H9 (cell line): ENCODE data around the gene TESK2. TPM values are rescaled to one million over a fixed set of nuclear protein-coding genes. Genes with fewer than 3 reads are reported as not detected.

Experiments
- DNase-seq: peaks from one replicate; pipeline ENCODE4 v3.0.0-alpha.2; 2017
- H2AFZ ChIP-seq: one replicate; pipeline ENCODE4 v1.6.1; 2013; ENCODE audit warnings: mild to moderate bottlenecking, low read length, control low read depth, moderate library complexity
- H2AK5ac ChIP-seq: 2 replicates; pipeline ENCODE4 v1.6.1; 2013; ENCODE audit warnings: low read length, control low read depth, mixed read lengths; ENCODE audit not compliant: insufficient read length
- H2BK120ac ChIP-seq: one replicate; pipeline ENCODE4 v1.6.1; 2013; ENCODE audit warnings: low read depth, mild to moderate bottlenecking, low read length, control low read depth, inconsistent platforms; ENCODE audit not compliant: poor library complexity, severe bottlenecking
- H2BK12ac ChIP-seq: 2 replicates; pipeline ENCODE4 v1.6.1; 2013; ENCODE audit warnings: low read length, control low read depth, mixed read lengths, low read depth; ENCODE audit not compliant: insufficient read length
- H2BK15ac ChIP-seq: 2 replicates; pipeline ENCODE4 v1.6.1; 2013; ENCODE audit warnings: low read depth, low read length, control low read depth
- H2BK20ac ChIP-seq: one replicate; pipeline ENCODE4 v1.6.1; 2013; ENCODE audit warnings: low read depth, mild to moderate bottlenecking, low read length, control low read depth, inconsistent platforms; ENCODE audit not compliant: poor library complexity, severe bottlenecking
- H2BK5ac ChIP-seq: 2 replicates; pipeline ENCODE4 v1.6.1; 2013; ENCODE audit warnings: low read length, control low read depth, mixed read lengths; ENCODE audit not compliant: insufficient read length
- H3K14ac ChIP-seq: 2 replicates; pipeline ENCODE4 v1.6.1; 2013; ENCODE audit warnings: low read length, control low read depth; ENCODE audit not compliant: insufficient read depth
- H3K18ac ChIP-seq: 2 replicates; pipeline ENCODE4 v1.6.1; 2013; ENCODE audit warnings: low read depth, mild to moderate bottlenecking, mixed read lengths, low read length, control low read depth; ENCODE audit not compliant: insufficient read length
- H3K23ac ChIP-seq: 2 replicates; pipeline ENCODE4 v1.6.1; 2013; ENCODE audit warnings: low read length, control low read depth, mixed read lengths, low read depth; ENCODE audit not compliant: insufficient read length
- H3K23me2 ChIP-seq: 2 replicates; pipeline ENCODE4 v1.6.1; 2013; ENCODE audit warnings: low read depth, mild to moderate bottlenecking, mixed read lengths, low read length, control low read depth; ENCODE audit not compliant: insufficient read length, poor library complexity, severe bottlenecking
- H3K27ac ChIP-seq: 2 replicates; pipeline ENCODE4 v1.5.1; 2013; ENCODE audit warnings: low read length, control low read depth, mixed read lengths, low read depth; ENCODE audit not compliant: insufficient read length
- H3K27me3 ChIP-seq: 2 replicates; pipeline ENCODE4 v1.6.1; 2013; ENCODE audit warnings: low read length, control low read depth, inconsistent platforms; ENCODE audit not compliant: insufficient read depth
- H3K4ac ChIP-seq: 2 replicates; pipeline ENCODE4 v1.6.1; 2013; ENCODE audit warnings: low read depth, mild to moderate bottlenecking, control low read depth, inconsistent platforms, low read length, moderate library complexity
- H3K4me1 ChIP-seq: 2 replicates; pipeline ENCODE4 v1.6.1; 2013; ENCODE audit warnings: low read length, control low read depth, inconsistent platforms; ENCODE audit not compliant: insufficient read depth
- H3K4me2 ChIP-seq: 2 replicates; pipeline ENCODE4 v1.6.1; 2013; ENCODE audit warnings: low read length, control low read depth, mixed read lengths; ENCODE audit not compliant: insufficient read length, insufficient read depth
- H3K56ac ChIP-seq: 2 replicates; pipeline ENCODE4 v1.6.1; 2013; ENCODE audit warnings: low read depth, mild to moderate bottlenecking, mixed read lengths, low read length, control low read depth; ENCODE audit not compliant: insufficient read length
- H3K79me1 ChIP-seq: 2 replicates; pipeline ENCODE4 v1.6.1; 2013; ENCODE audit warnings: low read depth, mild to moderate bottlenecking, moderate library complexity, low read length, control low read depth, inconsistent platforms; ENCODE audit not compliant: insufficient read depth, poor library complexity, severe bottlenecking
- H3K79me2 ChIP-seq: 2 replicates; pipeline ENCODE4 v1.6.1; 2013; ENCODE audit warnings: low read length, control low read depth, inconsistent platforms; ENCODE audit not compliant: insufficient read depth
- H3K9ac ChIP-seq: 2 replicates; pipeline ENCODE4 v1.6.1; 2013; ENCODE audit warnings: low read length, control low read depth, mixed read lengths; ENCODE audit not compliant: insufficient read length; ENCODE audit errors: extremely low read depth
- H3K9me3 ChIP-seq: one replicate; pipeline ENCODE4 v1.6.1; 2013; ENCODE audit warnings: low read depth, low read length, inconsistent platforms; ENCODE audit not compliant: control insufficient read depth
- H3T11ph ChIP-seq: one replicate; pipeline ENCODE4 v1.6.1; 2013; ENCODE audit warnings: mild to moderate bottlenecking, low read length, control low read depth, inconsistent platforms
- H4K20me1 ChIP-seq: one replicate; pipeline ENCODE4 v1.6.1; 2013; ENCODE audit not compliant: control insufficient read depth, insufficient read length, insufficient read depth
- H4K5ac ChIP-seq: 2 replicates; pipeline ENCODE4 v1.6.1; 2013; ENCODE audit warnings: low read depth, mild to moderate bottlenecking, mixed read lengths, low read length, control low read depth; ENCODE audit not compliant: insufficient read length
- H4K8ac ChIP-seq: replicated peaks from 2 replicates; pipeline ENCODE4 v1.6.1; 2013; ENCODE audit warnings: low read length, control low read depth, mixed read lengths, low read depth; ENCODE audit not compliant: insufficient read length
- H4K91ac ChIP-seq: 2 replicates; pipeline ENCODE4 v1.6.1; 2013; ENCODE audit warnings: low read depth, mild to moderate bottlenecking, moderate library complexity, mixed read lengths, low read length, control low read depth; ENCODE audit not compliant: insufficient read length
- H3K27ac Mint-ChIP-seq, 3 experiments: 2 replicates in 2 of 3; 3 replicates in 1 of 3; pipeline ENCODE4 v1.8.0; 2020 to 2021; ENCODE audit warnings: mixed read lengths in 3 of 3, mild to moderate bottlenecking in 1 of 3, moderate library complexity in 1 of 3
- H3K27me3 Mint-ChIP-seq: 2 replicates; pipeline ENCODE4 v1.8.0; 2021; ENCODE audit warnings: low read depth, mild to moderate bottlenecking, moderate library complexity, mixed read lengths
- H3K36me3 Mint-ChIP-seq, 3 experiments: 2 replicates in 2 of 3; 3 replicates in 1 of 3; pipeline ENCODE4 v1.8.0; 2020 to 2021; ENCODE audit warnings: low read depth in 3 of 3, mixed read lengths in 3 of 3; ENCODE audit not compliant: insufficient read depth in 1 of 3
- H3K4me1 Mint-ChIP-seq, 2 experiments: 2 replicates each; pipeline ENCODE4 v1.8.0; 2020; ENCODE audit warnings: mixed read lengths in 2 of 2
- H3K4me3 Mint-ChIP-seq, 2 experiments: 2 replicates in 1 of 2; 3 replicates in 1 of 2; pipeline ENCODE4 v1.8.0; 2020 to 2021; ENCODE audit warnings: mild to moderate bottlenecking in 2 of 2, mixed read lengths in 2 of 2, moderate library complexity in 1 of 2
- H3K9me3 Mint-ChIP-seq, 2 experiments: 2 replicates in 1 of 2; 3 replicates in 1 of 2; pipeline ENCODE4 v1.8.0; 2020; ENCODE audit warnings: mild to moderate bottlenecking in 2 of 2, mixed read lengths in 2 of 2, moderate library complexity in 1 of 2
- CTCF ChIP-seq: fragments of 200-600 bp; sonication (generic); conservative IDR thresholded peaks from 3 replicates; pipeline ENCODE4 v1.8.0; 2021; ENCODE audit warnings: antibody characterized with exemption, mild to moderate bottlenecking
- WGBS: extraction: QIAGEN DNeasy Blood & Tissue Kit; methylation state at CpG from one replicate; pipeline ENCODE4 v1.1.7; 2013; ENCODE audit warnings: missing lambda C conversion rate, low lambda C conversion rate, mixed read lengths; ENCODE audit not compliant: insufficient read length; ENCODE audit errors: extremely low coverage; 5-methylcytosine and 5-hydroxymethylcytosine counted together
- total RNA-seq: library from RNA; stranded (reverse); gene quantifications from 2 replicates; pipeline ENCODE4 v1.2.1, GENCODE V29; 2021

Gene TESK2
- total RNA-seq, 1 experiment from 2014 or later, result 7.2 TPM

- no peak for TF ChIP-seq CTCF
- WGBS, result no CpG with 5 or more reads among the region's 1 CpG
- no peaks in the 10 kb centered on the region for H3K23me2 ChIP-seq
- no peak overlapping the region for H2BK12ac ChIP-seq
- no peaks in the 10 kb centered on the region for H3K79me1 ChIP-seq
- no peak overlapping the region for H3K27ac Mint-ChIP-seq
- H3K4me1 Mint-ChIP-seq, result no peaks in the 10 kb centered on the region
- H4K5ac ChIP-seq, result no peak overlapping the region
- H2AFZ ChIP-seq, result no peak overlapping the region
- H3K9me3 Mint-ChIP-seq, result no peaks in the 10 kb centered on the region
- no peak overlapping the region for H3K56ac ChIP-seq
- no peaks in the 10 kb centered on the region for H3K9me3 ChIP-seq
- H3K4me2 ChIP-seq, result no peak overlapping the region
- no peak overlapping the region for H3K9ac ChIP-seq
- H3K4me1 ChIP-seq, result no peaks in the 10 kb centered on the region
- no peak overlapping the region for H3K27ac ChIP-seq
- H4K20me1 ChIP-seq, result no peaks in the 10 kb centered on the region
- no peak overlapping the region for H3T11ph ChIP-seq
- no peaks in the 10 kb centered on the region for H3K36me3 Mint-ChIP-seq
- H2BK120ac ChIP-seq, result no peak overlapping the region
- no peaks in the 10 kb centered on the region for H3K27me3 ChIP-seq
- H4K8ac ChIP-seq, result no peak overlapping the region
- no peak overlapping the region for H2BK20ac ChIP-seq
- no peak overlapping the region for H3K23ac ChIP-seq
- no peak overlapping the region for H2BK15ac ChIP-seq
- H3K27me3 Mint-ChIP-seq, result no peaks in the 10 kb centered on the region
- H3K4ac ChIP-seq, result no peak overlapping the region
- H3K14ac ChIP-seq, result no peak overlapping the region
- no peak overlapping the region for H2BK5ac ChIP-seq
- H2AK5ac ChIP-seq, result no peak overlapping the region
- no peak overlapping the region for H4K91ac ChIP-seq
- no peaks in the 10 kb centered on the region for H3K79me2 ChIP-seq
- DNase-seq, result no peak
- no peak overlapping the region for H3K4me3 Mint-ChIP-seq
- H3K18ac ChIP-seq, result no peak overlapping the region
Observed at GRCh38 chr1:45383191-45383590, 107.8 kb downstream of the TESK2 start.
